Psoas muscle (tissue), 8 donors: ENCODE results near the gene KRT28. TPM values are rescaled to one million over a fixed set of nuclear protein-coding genes. Genes with fewer than 3 reads are reported as not detected.

Source experiments
- ATAC-seq, 4 donors: fragments of 200-7000 bp; cut with Tn5 transposase; one replicate each; pipeline ENCODE4 v1.9.1; 2020; ENCODE audit warnings: moderate library complexity in 3 of 4, mild to moderate bottlenecking in 2 of 4
- DNase-seq, 2 donors: peaks; one replicate each; pipeline ENCODE4 v3.0.0-alpha.2; 2020
- H3K27ac ChIP-seq: fragments of 200-600 bp; one replicate; pipeline ENCODE4 v1.8.0; 2022
- H3K27me3 ChIP-seq, 3 donors: fragments of 200-600 bp in 1 of 3; one replicate each; pipeline versions ENCODE4 v1.6.1 to v1.8.0; 2013 to 2022; ENCODE audit warnings: low read length in 2 of 3, mild to moderate bottlenecking in 2 of 3, moderate library complexity in 1 of 3; ENCODE audit not compliant: insufficient read depth in 3 of 3
- H3K36me3 ChIP-seq, 2 donors: fragments of 200-600 bp in 1 of 2; one replicate each; pipeline versions ENCODE4 v1.6.1 to v1.8.0; 2013 to 2022; ENCODE audit warnings: low read depth in 1 of 2, mild to moderate bottlenecking in 1 of 2, moderate library complexity in 1 of 2; ENCODE audit not compliant: insufficient read depth in 1 of 2
- H3K4me1 ChIP-seq: fragments of 200-600 bp; one replicate; pipeline ENCODE4 v1.8.0; 2022
- H3K4me3 ChIP-seq: fragments of 200-600 bp; one replicate; pipeline ENCODE4 v1.8.0; 2022; ENCODE audit warnings: mild to moderate bottlenecking
- H3K9me3 ChIP-seq: fragments of 200-600 bp; one replicate; pipeline ENCODE4 v1.8.0; 2022
- CTCF ChIP-seq: fragments of 200-600 bp; IDR thresholded peaks from one replicate; pipeline ENCODE4 v1.8.0; 2022; ENCODE audit warnings: antibody characterized with exemption
- WGBS, 3 donors: extraction: QIAGEN DNeasy Blood & Tissue Kit; methylation state at CpG; one replicate each; pipeline versions ENCODE4 v1.1.6 to v1.1.7; 2013; 5-methylcytosine and 5-hydroxymethylcytosine counted together
- intact Hi-C, 2 donors: fragments of 100-400 bp; cut with DNase I; formaldehyde crosslinking; loops; one replicate each; pipeline versions ENCODE4 v1.11.0 to v1.14.2; 2022
- polyA plus RNA-seq, 3 donors: library from polyadenylated mRNA; stranded (reverse); fragments of 200-250 nt; gene quantifications; one replicate each; pipeline ENCODE4 v1.2.3, GENCODE V29; 2013
- total RNA-seq, 4 donors: library from RNA; stranded (reverse); fragmentation: NEBNext Ultra II Directional in 2 of 4; extraction: Animal tissue kit (Norgen Biotek cat#: 25700) in 2 of 4; gene quantifications; one replicate each; pipeline versions ENCODE4 v1.2.1 to v1.2.4, GENCODE V29; 2021 to 2023
- donor health status: healthy with polysubstance abuse.
- donor health status: DM: no; HTN: no; CAD: no; lungs with moderate emphysema.
- donor health status: Bipolar disorder and iron deficiency.
- donor health status: healthy.
- donor health status: DM: yes; HTN: yes; CAD: no.
- donor health status: DM: no; HTN: no; CAD: no.
- donor health status: DM: no; HTN: no; CAD: no.
- donor health status: DM: yes; HTN: yes; CAD: no.

KRT28 gene
- total and polyA plus RNA-seq, 7 donors, result not detected

- ATAC-seq (no peak), DNase-seq (no peak)
- Histone ChIP-seq H3K4me3 (no peak overlapping the region), H3K4me1 (no peaks in the 10 kb centered on the region), H3K36me3 (no peaks in the 10 kb centered on the region), H3K27me3 (peaks cover 0 to 13% (median 2%) of the 10 kb centered on the region in 3 donors), H3K27ac (no peak overlapping the region), H3K9me3 (no peaks in the 10 kb centered on the region)
- WGBS, 3 donors, result 59 to 94% (median 64%) methylated on average over 3 of the region's 3 CpGs
- intact Hi-C loops, result no loop called here
- no peak for TF ChIP-seq CTCF
Measured at GRCh38 chr17:40843242-40843641, 43.5 kb upstream of the KRT28 start.

- ATAC-seq, result no peak
- Histone ChIP-seq H3K27ac (no peak overlapping the region), H3K9me3 (no peaks in the 10 kb centered on the region), H3K36me3 (no peaks in the 10 kb centered on the region), H3K4me3 (no peak overlapping the region), H3K27me3 (peaks cover 0 to 13% (median 2%) of the 10 kb centered on the region in 3 donors), H3K4me1 (no peaks in the 10 kb centered on the region)
- intact Hi-C loops, result no loop called here
- TF ChIP-seq CTCF, result no peak
- no peak for DNase-seq
- WGBS, 3 donors, result 72 to 87% (median 73%) methylated on average over 3 of the region's 3 CpGs
Measured at GRCh38 chr17:40841246-40841645, 41.5 kb upstream of the KRT28 start.

- WGBS, 3 donors, result 82 to 88% (median 86%) methylated on average over 3 of the region's 3 CpGs
- intact Hi-C loops, result no loop called here
Measured at GRCh38 chr17:40839194-40839593, 39.4 kb upstream of the KRT28 start.

GRCh38 chr17:40836020-40836419 lies 36.3 kb upstream of the KRT28 start:
- H3K9me3 ChIP-seq, result no peaks in the 10 kb centered on the region
- no peak overlapping the region for H3K27ac ChIP-seq
- no peaks in the 10 kb centered on the region for H3K27me3 ChIP-seq
- WGBS, 3 donors, result 95 to 99% (median 95%) methylated on average over 4 of the region's 4 CpGs
- DNase-seq (no peak), ATAC-seq (no peak)
- no peak for TF ChIP-seq CTCF
- H3K4me1 ChIP-seq, result no peaks in the 10 kb centered on the region
- no peak overlapping the region for H3K4me3 ChIP-seq
- intact Hi-C loops, result no loop called here
- peaks cover 0 to 22% of the 10 kb centered on the region in 2 donors for H3K36me3 ChIP-seq

More at GRCh38 chr17:40839194-40839593, 39.4 kb upstream of the KRT28 start:
- peaks cover 0 to 2% (median 2%) of the 10 kb centered on the region in 3 donors for H3K27me3 ChIP-seq
- H3K9me3 ChIP-seq, result no peaks in the 10 kb centered on the region
- H3K36me3 ChIP-seq, result peaks cover 0 to 18% of the 10 kb centered on the region in 2 donors
- no peak for TF ChIP-seq CTCF
- no peak overlapping the region for H3K27ac ChIP-seq
- ATAC-seq (no peak), DNase-seq (no peak)
- H3K4me3 ChIP-seq, result no peak overlapping the region
- no peaks in the 10 kb centered on the region for H3K4me1 ChIP-seq

GRCh38 chr17:40833882-40834281 lies 34.1 kb upstream of the KRT28 start:
- H3K27me3 ChIP-seq, result no peaks in the 10 kb centered on the region
- H3K36me3 ChIP-seq, result peaks cover 0 to 22% of the 10 kb centered on the region in 2 donors
- no peaks in the 10 kb centered on the region for H3K9me3 ChIP-seq
- no peak for DNase-seq
- no peak for ATAC-seq
- intact Hi-C loops, result no loop called here
- no peak overlapping the region for H3K27ac ChIP-seq
- H3K4me3 ChIP-seq, result no peak overlapping the region
- no peaks in the 10 kb centered on the region for H3K4me1 ChIP-seq
- no peak for TF ChIP-seq CTCF
